HG02571 (cell line): ENCODE results near the gene NHLRC2.

Experiments
- ATAC-seq: cut with Tn5 transposase; IDR thresholded peaks from one replicate; pipeline ENCODE4 v1.9.1; 2021; ENCODE audit warnings: mild to moderate bottlenecking, moderate library complexity; ENCODE audit not compliant: unreplicated experiment

Gene NHLRC2

GRCh38 chr10:113965683-113966082, 111.2 kb downstream of the NHLRC2 start:
- no peak for ATAC-seq
